Activated CD8-positive, alpha-beta memory T cell treated with anti-CD3 and anti-CD28 coated beads, Interleukin-2, amount 10 ng/mL, durations not matched to agents 7 days and 5 days (primary cell): ENCODE data around the gene BAIAP2. TPM values are rescaled to one million over a fixed set of nuclear protein-coding genes. Genes with fewer than 3 reads are reported as not detected.

Experiments used
- ATAC-seq: fragments of 150-1000 bp; cut with Tn5 transposase; one replicate; pipeline ENCODE4 v1.10.0; 2021; ENCODE audit warnings: moderate library complexity
- CTCF ChIA-PET: fragments of 350-600 bp; sonication (Branson Sonifier 250); formaldehyde crosslinking; loops from one replicate; lab custom pipeline; 2021; ENCODE audit warnings: antibody characterized with exemption; lab: Charles Lee
- DNase-seq: peaks from one replicate; pipeline ENCODE4 v3.0.0-alpha.2; 2020
- H3K27ac Mint-ChIP-seq: one replicate; pipeline ENCODE4 v1.8.0; 2021; ENCODE audit warnings: mild to moderate bottlenecking, mixed read lengths
- H3K27me3 Mint-ChIP-seq: one replicate; pipeline ENCODE4 v1.8.0; 2021; ENCODE audit warnings: mixed read lengths
- H3K36me3 Mint-ChIP-seq: one replicate; pipeline ENCODE4 v1.8.0; 2021; ENCODE audit warnings: mild to moderate bottlenecking, mixed read lengths
- H3K4me1 Mint-ChIP-seq: one replicate; pipeline ENCODE4 v1.8.0; 2021; ENCODE audit warnings: mixed read lengths
- H3K4me3 Mint-ChIP-seq: one replicate; pipeline ENCODE4 v1.8.0; 2021; ENCODE audit warnings: mild to moderate bottlenecking, moderate library complexity, mixed read lengths
- H3K9me3 Mint-ChIP-seq: one replicate; pipeline ENCODE4 v1.8.0; 2022; ENCODE audit warnings: low read depth, mixed read lengths
- total RNA-seq, 2 experiments: library from RNA; stranded (reverse); gene quantifications; one replicate each; pipeline ENCODE4 v1.2.3, GENCODE V29; 2021

Gene BAIAP2
- total RNA-seq, 2 experiments from 2014 or later: 4.8 to 7.0 TPM

DNA sequence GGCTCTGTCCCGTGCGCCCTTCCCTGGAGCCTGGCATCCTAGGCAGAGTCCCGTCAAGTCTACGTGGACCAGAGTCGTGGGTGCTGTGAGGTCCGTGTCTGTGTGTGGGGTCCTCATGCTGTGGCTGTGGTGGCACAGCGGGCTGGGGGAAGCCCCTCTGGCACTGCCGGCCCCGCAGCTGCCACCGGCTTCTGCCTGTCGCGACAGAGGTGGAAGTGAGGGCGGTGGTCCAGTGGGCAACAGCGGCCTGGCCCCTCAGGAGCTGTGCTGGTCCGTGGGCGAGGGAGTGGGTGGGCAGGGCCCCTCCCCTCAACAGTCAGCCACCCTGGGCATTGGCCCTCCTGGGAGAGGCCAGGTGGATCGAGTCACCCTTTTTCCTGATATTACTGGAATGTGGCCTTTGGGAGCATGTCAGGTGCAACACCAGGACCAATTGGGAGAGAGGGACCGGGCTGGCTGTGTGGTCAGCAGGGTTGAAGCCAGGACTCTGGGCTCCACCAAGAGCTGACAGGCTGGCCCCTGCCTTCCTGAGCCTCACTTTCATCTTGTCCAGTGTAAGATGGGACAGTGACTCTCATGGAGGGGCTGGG lies 11.9 kb downstream of the BAIAP2 start:
- Mint-ChIP-seq H3K4me1 (peaks cover 15% of the 10 kb centered on the region), H3K27ac (no peak overlapping the region), H3K27me3 (peaks cover 2% of the 10 kb centered on the region), H3K36me3 (no peaks in the 10 kb centered on the region), H3K9me3 (no peaks in the 10 kb centered on the region), H3K4me3 (no peak overlapping the region)
- CTCF ChIA-PET: interaction anchor here (2.9 to 3.4 kb wide), 2 partner anchors 22 to 55 kb away, joined by 8 to 14 read pairs; no protein-coding TSS in a partner anchor
- no peak for ATAC-seq
- no peak for DNase-seq

GRCh38 chr17:81048827-81049371 lies 13.9 kb downstream of the BAIAP2 start:
- no peak overlapping the region for H3K4me3 Mint-ChIP-seq
- H3K9me3 Mint-ChIP-seq: no peaks in the 10 kb centered on the region
- no peak for ATAC-seq
- H3K36me3 Mint-ChIP-seq: no peaks in the 10 kb centered on the region
- no peak overlapping the region for H3K27ac Mint-ChIP-seq
- H3K4me1 Mint-ChIP-seq: peaks cover 15% of the 10 kb centered on the region
- peaks cover 2% of the 10 kb centered on the region for H3K27me3 Mint-ChIP-seq
- CTCF ChIA-PET: interaction anchor here (1.1 to 3.4 kb wide), 4 partner anchors 24 to 53 kb away, joined by 3 to 14 read pairs (median 7); no protein-coding TSS in a partner anchor
- DNase-seq: no peak

DNA sequence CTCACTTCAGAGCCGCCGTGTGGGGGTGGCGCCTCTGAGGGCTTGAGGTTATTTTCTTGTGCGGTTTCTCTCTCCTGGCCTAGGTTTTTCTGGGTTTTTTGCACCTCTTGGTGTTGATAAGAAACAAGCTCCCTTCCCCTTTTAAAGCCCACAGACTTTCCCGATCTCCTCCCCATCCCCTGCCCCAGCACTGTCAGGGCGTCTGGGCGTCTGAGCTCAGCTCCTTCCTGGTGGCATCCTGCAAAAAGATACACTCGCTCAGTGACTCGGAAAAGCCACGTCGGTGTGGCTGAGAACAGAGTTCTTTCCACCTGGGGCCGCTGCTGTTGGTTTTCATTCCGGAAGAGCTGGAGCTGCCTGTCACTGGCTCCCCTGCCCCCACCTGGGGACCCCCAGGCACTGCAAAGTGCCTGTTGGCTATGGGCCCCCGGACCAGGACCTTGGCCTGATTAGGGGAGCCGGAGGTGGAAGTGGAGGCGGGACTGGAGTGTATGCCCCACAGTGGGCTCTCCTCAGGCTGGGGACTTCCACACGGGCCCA lies 14.5 kb downstream of the BAIAP2 start:
- ATAC-seq (peak; percentile 34), DNase-seq (no peak)
- Mint-ChIP-seq H3K9me3 (no peaks in the 10 kb centered on the region), H3K27me3 (peaks cover 2% of the 10 kb centered on the region), H3K27ac (no peak overlapping the region), H3K4me1 (peaks cover 15% of the 10 kb centered on the region), H3K4me3 (no peak overlapping the region), H3K36me3 (no peaks in the 10 kb centered on the region)
- CTCF ChIA-PET: interaction anchor here (1.1 to 3.4 kb wide), 4 partner anchors 24 to 53 kb away, joined by 3 to 14 read pairs (median 7); no protein-coding TSS in a partner anchor

GRCh38 chr17:81049973-81050551 lies 15.1 kb downstream of the BAIAP2 start:
- CTCF ChIA-PET: interaction anchor here (1.1 to 3.4 kb wide), 3 partner anchors 32 to 52 kb away, joined by 3 to 14 read pairs (median 6); no protein-coding TSS in a partner anchor
- ATAC-seq: no peak
- Mint-ChIP-seq H3K4me1 (peaks cover 15% of the 10 kb centered on the region), H3K36me3 (no peaks in the 10 kb centered on the region), H3K27me3 (peaks cover 2% of the 10 kb centered on the region), H3K4me3 (no peak overlapping the region), H3K27ac (no peak overlapping the region), H3K9me3 (no peaks in the 10 kb centered on the region)
- DNase-seq: no peak

DNA sequence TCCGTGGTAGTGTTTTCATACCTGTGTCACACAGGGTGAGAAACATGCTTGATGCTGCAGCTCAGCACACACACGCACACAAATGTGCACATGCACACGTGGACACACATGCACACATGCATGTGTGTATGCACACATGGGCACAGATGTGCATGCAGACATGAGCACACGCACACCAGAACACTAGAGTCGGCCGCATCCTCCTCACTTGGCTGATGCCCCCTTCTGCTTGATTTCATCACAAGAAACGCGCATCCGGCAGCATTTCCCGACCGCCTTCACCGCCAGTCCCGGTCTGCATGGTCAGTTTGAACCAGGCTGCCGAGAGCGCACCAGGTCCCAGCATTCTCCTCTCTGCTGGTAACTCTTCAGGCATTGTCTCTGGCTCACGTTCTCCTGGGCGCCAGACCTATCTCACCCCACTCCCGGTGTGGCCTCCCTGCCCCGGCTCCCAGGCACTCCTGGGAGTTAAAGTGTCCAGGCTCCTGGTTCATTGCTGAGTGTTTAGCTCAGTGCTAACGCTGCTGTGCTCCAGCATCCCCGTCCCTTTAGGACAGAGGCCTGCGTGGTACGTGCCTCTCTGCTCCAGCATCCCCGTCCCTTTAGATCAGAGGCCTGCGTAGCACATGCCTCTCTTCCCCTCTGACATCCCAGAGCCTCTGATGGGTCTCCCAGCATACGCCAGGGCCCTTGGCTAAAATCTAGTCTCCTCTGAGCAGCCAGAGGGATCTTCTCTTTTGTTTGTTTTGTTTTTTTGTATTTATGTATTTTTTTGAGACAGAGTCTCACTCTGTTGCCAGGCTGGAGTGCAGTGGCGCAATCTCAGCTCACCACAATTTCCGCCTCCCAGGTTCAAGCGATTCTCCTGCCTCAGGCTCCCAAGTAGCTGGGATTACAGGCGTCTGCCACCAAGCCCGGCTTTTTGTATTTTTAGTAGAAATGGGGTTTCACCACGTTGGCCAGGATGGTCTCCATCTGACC lies 16.0 kb downstream of the BAIAP2 start:
- no peak for ATAC-seq
- CTCF ChIA-PET: interaction anchor here (1.2 kb wide), 1 partner anchor 51 kb away, joined by 3 read pairs; no protein-coding TSS in a partner anchor

DNA sequence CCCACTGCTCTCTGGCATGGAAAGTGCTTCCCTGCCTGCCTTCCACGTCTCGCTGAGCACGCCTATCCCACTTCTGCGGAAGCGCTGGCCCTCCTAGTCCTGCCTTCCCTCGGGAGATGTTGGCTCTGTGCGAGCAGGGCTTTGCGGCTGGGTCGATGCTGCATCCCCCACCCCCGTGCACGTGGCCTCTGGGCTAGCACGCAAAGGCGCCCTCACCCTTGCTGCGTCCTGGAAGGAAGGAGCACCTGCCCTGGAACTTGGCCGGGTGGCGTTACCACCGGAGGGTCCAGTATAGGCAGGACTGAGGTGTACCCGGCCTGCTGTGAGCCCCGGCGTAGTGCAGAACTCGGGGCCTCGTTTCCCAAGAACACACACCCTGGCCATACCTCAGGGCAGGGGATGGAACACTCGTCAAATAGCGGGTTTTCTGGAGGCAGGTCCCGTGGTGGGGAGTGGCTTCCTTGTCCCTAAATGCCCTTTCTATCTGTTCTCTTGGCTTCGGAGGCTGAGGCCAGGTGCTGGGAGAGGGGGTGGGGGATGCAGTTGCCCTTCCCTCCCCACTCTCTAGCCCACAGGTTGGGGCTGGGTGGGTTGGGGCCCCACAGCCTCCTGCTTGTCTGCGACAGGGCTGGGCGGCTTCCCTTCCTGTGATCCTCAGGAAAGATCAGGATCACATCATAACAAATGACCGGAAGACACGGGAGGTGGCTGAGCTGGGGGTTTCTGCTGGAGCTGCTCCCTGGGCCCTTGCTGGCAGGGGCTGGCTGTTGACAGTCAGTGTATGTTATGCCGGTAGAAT lies 17.4 kb downstream of the BAIAP2 start:
- H3K27ac Mint-ChIP-seq: no peak overlapping the region
- no peaks in the 10 kb centered on the region for H3K9me3 Mint-ChIP-seq
- DNase-seq (no peak), ATAC-seq (no peak)
- CTCF ChIA-PET: interaction anchor here (1.2 kb wide), 1 partner anchor 49 kb away, joined by 3 read pairs; no protein-coding TSS in a partner anchor
- H3K4me1 Mint-ChIP-seq: peaks cover 15% of the 10 kb centered on the region
- H3K4me3 Mint-ChIP-seq: no peak overlapping the region
- H3K36me3 Mint-ChIP-seq: no peaks in the 10 kb centered on the region
- peaks cover 2% of the 10 kb centered on the region for H3K27me3 Mint-ChIP-seq

More for the DNA sequence above, 16.0 kb downstream of the BAIAP2 start:
- Mint-ChIP-seq H3K9me3 (no peaks in the 10 kb centered on the region), H3K36me3 (no peaks in the 10 kb centered on the region), H3K27me3 (peaks cover 2% of the 10 kb centered on the region), H3K4me3 (no peak overlapping the region), H3K4me1 (peaks cover 15% of the 10 kb centered on the region), H3K27ac (no peak overlapping the region)
- DNase-seq: no peak

DNA sequence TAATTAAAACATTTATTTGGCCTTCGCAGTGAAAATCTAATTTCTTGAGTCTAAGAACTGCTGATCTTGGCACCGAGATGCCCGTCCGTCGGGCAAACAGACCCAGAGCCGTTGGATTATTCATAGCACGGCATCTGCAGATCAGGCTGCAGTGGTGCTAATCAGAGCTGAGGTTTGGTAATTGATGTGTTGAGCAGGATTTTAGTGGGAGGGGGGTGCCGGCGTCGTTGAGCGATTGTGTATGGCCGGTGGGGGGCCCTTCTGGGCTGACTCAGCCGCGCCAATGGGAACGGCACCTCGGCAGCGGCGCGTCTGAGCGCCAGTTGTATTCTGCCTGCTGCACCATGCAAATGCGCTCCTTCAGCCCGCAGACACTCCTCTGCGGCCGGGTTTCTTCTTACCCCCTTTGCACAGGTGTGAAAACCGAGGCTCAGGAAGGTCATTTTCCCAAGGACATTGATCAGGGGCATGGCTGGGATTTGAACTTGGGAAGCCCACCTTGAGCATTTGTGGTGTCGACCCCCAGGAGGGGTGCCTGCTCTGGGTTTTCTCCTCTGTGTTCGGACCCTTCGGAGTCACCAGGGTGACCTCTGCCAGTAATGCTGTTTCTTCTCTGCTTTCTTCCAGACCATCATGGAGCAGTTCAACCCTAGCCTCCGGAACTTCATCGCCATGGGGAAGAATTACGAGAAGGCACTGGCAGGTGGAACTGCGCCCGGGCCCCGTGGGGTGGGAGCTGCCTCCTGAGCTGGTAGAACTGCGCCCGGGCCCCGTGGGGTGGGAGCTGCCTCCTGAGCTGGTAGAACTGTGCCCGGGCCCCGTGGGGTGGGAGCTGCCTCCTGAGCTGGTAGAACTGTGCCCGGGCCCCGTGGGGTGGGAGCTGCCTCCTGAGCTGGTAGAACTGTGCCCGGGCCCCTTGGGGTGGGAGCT lies 18.4 kb downstream of the BAIAP2 start:
- ATAC-seq (no peak), DNase-seq (no peak)
- peaks cover 15% of the 10 kb centered on the region for H3K4me1 Mint-ChIP-seq
- H3K27ac Mint-ChIP-seq: no peak overlapping the region
- H3K4me3 Mint-ChIP-seq: no peak overlapping the region
- peaks cover 2% of the 10 kb centered on the region for H3K27me3 Mint-ChIP-seq
- no peaks in the 10 kb centered on the region for H3K36me3 Mint-ChIP-seq
- H3K9me3 Mint-ChIP-seq: no peaks in the 10 kb centered on the region
- CTCF ChIA-PET: no interaction called here

DNA sequence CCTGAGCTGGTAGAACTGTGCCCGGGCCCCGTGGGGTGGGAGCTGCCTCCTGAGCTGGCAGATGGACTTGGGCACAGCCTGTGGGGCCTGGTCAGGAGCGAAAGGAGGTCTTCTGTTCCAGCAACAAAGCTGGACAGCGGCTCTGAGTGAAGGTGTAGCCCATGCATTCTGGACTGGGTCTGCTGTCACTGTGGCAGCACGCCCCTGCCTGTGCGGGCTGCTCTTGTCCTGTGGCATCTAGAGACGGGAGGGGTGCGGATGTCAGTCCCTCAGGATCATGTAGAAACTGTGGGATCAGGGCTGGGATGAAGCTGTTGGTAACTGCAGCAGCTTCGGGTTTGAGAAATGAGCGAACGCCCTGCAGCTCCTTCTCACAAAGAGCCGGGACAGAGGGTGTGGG lies 19.4 kb downstream of the BAIAP2 start:
- no peak for DNase-seq
- Mint-ChIP-seq H3K9me3 (no peaks in the 10 kb centered on the region), H3K27me3 (peaks cover 2% of the 10 kb centered on the region), H3K27ac (no peak overlapping the region), H3K4me3 (no peak overlapping the region), H3K4me1 (peaks cover 7% of the 10 kb centered on the region), H3K36me3 (no peaks in the 10 kb centered on the region)
- no peak for ATAC-seq
- CTCF ChIA-PET: no interaction called here

- Mint-ChIP-seq H3K4me3 (no peak overlapping the region), H3K27ac (no peak overlapping the region), H3K36me3 (no peaks in the 10 kb centered on the region), H3K27me3 (peaks cover 2% of the 10 kb centered on the region), H3K4me1 (peaks cover 3% of the 10 kb centered on the region), H3K9me3 (no peaks in the 10 kb centered on the region)
- ATAC-seq: no peak
- no peak for DNase-seq
- CTCF ChIA-PET: no interaction called here
Observed at GRCh38 chr17:81054881-81055370, 20.0 kb downstream of the BAIAP2 start.

DNA sequence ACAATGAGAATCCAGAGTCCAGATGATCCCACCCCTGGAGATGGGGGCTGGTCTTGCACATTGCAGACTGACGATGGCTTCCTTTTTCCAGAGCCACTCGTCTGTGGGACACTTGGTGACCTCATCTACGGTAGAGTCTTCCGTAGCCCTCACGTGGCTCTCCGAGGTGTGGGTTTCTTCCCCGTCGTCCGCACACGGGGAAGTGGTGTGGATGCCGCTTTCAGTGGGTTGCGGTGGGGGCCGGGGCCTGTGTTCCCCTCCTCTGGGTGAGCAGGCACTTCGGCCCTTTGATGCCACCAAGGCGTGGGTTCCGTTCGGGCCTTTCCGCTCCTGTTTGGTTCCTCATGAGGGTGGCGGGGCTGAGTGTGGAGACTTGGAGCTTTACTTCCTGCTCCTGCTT lies 21.4 kb downstream of the BAIAP2 start:
- Mint-ChIP-seq H3K36me3 (no peaks in the 10 kb centered on the region), H3K4me3 (no peak overlapping the region), H3K27ac (no peak overlapping the region), H3K9me3 (no peaks in the 10 kb centered on the region), H3K27me3 (no peaks in the 10 kb centered on the region), H3K4me1 (no peaks in the 10 kb centered on the region)
- ATAC-seq: no peak
- CTCF ChIA-PET: no interaction called here
- DNase-seq: no peak

- Mint-ChIP-seq H3K36me3 (no peaks in the 10 kb centered on the region), H3K27ac (no peak overlapping the region), H3K4me3 (no peak overlapping the region), H3K4me1 (no peaks in the 10 kb centered on the region), H3K9me3 (no peaks in the 10 kb centered on the region), H3K27me3 (no peaks in the 10 kb centered on the region)
- DNase-seq (no peak), ATAC-seq (no peak)
- CTCF ChIA-PET: no interaction called here
Observed at GRCh38 chr17:81057079-81057730, 22.3 kb downstream of the BAIAP2 start.
